Measurements from ENCODE around the gene SUPT6H. TPM values are rescaled to one million over a fixed set of nuclear protein-coding genes. Genes with fewer than 3 reads are reported as not detected.

SUPT6H gene
- total RNA-seq, 4 donors from 2014 or later = 48.3 to 81.9 (median 64.8) TPM

DNA sequence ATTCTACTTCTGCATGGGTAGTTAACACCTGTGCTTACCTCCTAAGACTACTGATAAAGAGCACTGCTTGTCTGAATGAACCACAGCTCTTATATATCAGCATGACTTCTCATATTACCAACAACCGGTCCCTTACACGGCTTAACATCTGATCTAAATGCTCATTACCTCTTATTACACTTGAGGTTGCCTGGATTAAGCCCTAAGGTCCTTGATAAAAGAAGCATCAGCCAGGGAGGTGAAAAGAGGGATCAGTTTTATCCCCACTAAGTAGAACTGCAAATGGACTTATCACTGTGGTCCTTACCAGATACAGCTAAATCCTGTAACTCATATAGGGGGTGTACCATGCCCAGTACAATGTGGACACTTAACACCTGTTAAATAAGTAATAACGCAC, 39.8 kb upstream of the SUPT6H start:
- Histone ChIP-seq H3K9me3 (no peaks in the 10 kb centered on the region), H3K36me3 (peaks cover 0 to 77% of the 10 kb centered on the region in 2 donors), H3K4me3 (no peak overlapping the region), H3K27ac (peak overlapping the region in 1 of 4 donors; percentile 84), H3K27me3 (no peaks in the 10 kb centered on the region), H3K4me1 (peaks cover 0 to 18% of the 10 kb centered on the region in 2 donors)
- intact Hi-C loops (cut with DNase I; ENCODE audit: low total_unique reads) = no loop called here
- DNase-seq (no peak), ATAC-seq (no peak)
- in situ Hi-C loops (cut with MboI; ENCODE audit: low sequenced_read_pairs in 4 of 4) = no loop called here
- TF ChIP-seq, protein P1, sequence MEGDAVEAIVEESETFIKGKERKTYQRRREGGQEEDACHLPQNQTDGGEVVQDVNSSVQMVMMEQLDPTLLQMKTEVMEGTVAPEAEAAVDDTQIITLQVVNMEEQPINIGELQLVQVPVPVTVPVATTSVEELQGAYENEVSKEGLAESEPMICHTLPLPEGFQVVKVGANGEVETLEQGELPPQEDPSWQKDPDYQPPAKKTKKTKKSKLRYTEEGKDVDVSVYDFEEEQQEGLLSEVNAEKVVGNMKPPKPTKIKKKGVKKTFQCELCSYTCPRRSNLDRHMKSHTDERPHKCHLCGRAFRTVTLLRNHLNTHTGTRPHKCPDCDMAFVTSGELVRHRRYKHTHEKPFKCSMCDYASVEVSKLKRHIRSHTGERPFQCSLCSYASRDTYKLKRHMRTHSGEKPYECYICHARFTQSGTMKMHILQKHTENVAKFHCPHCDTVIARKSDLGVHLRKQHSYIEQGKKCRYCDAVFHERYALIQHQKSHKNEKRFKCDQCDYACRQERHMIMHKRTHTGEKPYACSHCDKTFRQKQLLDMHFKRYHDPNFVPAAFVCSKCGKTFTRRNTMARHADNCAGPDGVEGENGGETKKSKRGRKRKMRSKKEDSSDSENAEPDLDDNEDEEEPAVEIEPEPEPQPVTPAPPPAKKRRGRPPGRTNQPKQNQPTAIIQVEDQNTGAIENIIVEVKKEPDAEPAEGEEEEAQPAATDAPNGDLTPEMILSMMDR (IDR thresholded peaks at IDR 0.05 in 4 of 5, conservative IDR thresholded peaks at IDR 0.05 in 1 of 5) = no peak
- TF ChIP-seq POLR2A (IDR thresholded peaks at IDR 0.05) = no peak

DNA sequence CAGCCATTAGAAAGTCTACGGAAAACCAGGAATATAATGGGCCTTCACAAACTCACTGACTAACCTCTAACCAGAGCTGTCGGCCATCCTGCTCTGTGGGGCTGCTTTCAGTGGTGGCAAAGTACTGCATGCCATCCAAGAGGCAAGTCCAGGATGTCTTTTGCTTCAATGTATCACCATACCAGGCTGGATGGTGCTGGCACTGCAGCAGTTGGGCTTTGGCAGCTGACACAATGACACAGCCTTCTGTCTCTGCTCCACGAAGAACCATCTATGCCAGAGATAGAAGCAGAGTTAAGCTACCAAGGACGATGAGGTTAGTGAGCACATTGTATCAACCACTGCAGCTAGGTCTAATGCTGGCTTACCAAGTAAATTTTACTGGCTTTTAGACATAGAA, 38.3 kb upstream of the SUPT6H start:
- ATAC-seq (peak; percentile 88 to 91), DNase-seq (peak; percentile 19 to 70)
- peak overlapping the region in 3 of 4 donors; percentile 44 to 84 (median 73) for H3K27ac ChIP-seq
- no peaks in the 10 kb centered on the region for H3K27me3 ChIP-seq
- in situ Hi-C loops (cut with MboI; ENCODE audit: low sequenced_read_pairs in 4 of 4) (no loop called here), intact Hi-C loops (cut with DNase I; ENCODE audit: low total_unique reads) (no loop called here)
- peaks cover 0 to 77% of the 10 kb centered on the region in 2 donors for H3K36me3 ChIP-seq
- TF ChIP-seq POLR2A (IDR thresholded peaks at IDR 0.05) = no peak
- TF ChIP-seq, protein P1 (IDR thresholded peaks at IDR 0.05 in 4 of 5, conservative IDR thresholded peaks at IDR 0.05 in 1 of 5) = no peak
- H3K9me3 ChIP-seq = no peaks in the 10 kb centered on the region
- peaks cover 0 to 18% of the 10 kb centered on the region in 2 donors for H3K4me1 ChIP-seq
- no peak overlapping the region for H3K4me3 ChIP-seq

DNA sequence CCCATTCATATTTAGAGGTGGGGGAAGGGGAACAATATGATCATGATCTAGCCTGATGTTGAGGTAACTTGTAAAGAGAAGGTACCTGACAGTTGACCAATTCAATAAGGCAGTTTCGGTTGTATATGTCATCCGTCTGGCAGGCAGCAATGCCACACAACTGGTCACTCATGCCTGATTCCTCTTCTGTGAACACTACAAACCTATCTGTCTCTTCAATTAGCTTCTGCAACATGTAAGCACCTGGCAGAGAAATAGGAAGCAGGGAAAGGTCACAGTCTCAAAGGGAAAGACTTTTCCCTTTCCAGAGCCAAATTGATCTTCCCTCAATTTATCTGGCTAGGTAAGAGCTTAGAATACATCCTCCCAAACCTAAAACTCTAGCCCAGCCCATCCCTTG, 37.9 kb upstream of the SUPT6H start:
- no peak overlapping the region for H3K4me3 ChIP-seq
- no peak for TF ChIP-seq POLR2A (IDR thresholded peaks at IDR 0.05)
- TF ChIP-seq, protein P1 (IDR thresholded peaks at IDR 0.05 in 4 of 5, conservative IDR thresholded peaks at IDR 0.05 in 1 of 5) = no peak
- DNase-seq (no peak), ATAC-seq (peak in 1 of 2 donors; percentile 42)
- H3K36me3 ChIP-seq = peaks cover 0 to 77% of the 10 kb centered on the region in 2 donors
- intact Hi-C loops (cut with DNase I; ENCODE audit: low total_unique reads) (no loop called here), in situ Hi-C loops (cut with MboI; ENCODE audit: low sequenced_read_pairs in 4 of 4) (no loop called here)
- peak overlapping the region in 3 of 4 donors; percentile 44 to 84 (median 73) for H3K27ac ChIP-seq
- H3K27me3 ChIP-seq = no peaks in the 10 kb centered on the region
- H3K9me3 ChIP-seq = no peaks in the 10 kb centered on the region
- peaks cover 0 to 18% of the 10 kb centered on the region in 2 donors for H3K4me1 ChIP-seq

DNA sequence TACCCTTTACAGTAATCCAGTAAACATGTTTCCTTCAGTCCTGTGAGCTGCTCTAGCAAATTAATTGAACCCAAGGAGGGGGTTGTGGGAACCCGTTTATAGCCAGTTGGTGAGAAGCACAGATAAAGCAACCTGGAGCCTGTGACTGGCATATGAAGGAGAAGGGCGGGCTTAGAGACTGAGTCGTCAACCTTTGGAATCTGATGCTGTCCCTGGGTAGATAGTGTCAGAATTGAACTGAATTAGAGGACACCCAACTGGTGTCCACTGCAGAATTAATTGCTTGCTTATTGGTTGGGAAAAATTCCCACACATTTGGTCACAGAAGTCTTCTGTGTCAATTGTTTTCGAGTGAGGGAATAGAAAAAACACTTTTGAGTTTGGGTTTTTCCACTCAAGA, 35.2 kb upstream of the SUPT6H start:
- peaks cover 0 to 77% of the 10 kb centered on the region in 2 donors for H3K36me3 ChIP-seq
- DNase-seq (no peak), ATAC-seq (no peak)
- no peak overlapping the region for H3K27ac ChIP-seq
- in situ Hi-C loops (cut with MboI; ENCODE audit: low sequenced_read_pairs in 4 of 4) = no loop called here
- no peak for TF ChIP-seq POLR2A (IDR thresholded peaks at IDR 0.05)
- TF ChIP-seq, protein P1 (IDR thresholded peaks at IDR 0.05 in 4 of 5, conservative IDR thresholded peaks at IDR 0.05 in 1 of 5) = no peak
- no peak overlapping the region for H3K4me3 ChIP-seq
- H3K9me3 ChIP-seq = no peaks in the 10 kb centered on the region
- H3K4me1 ChIP-seq = peaks cover 0 to 18% of the 10 kb centered on the region in 2 donors
- H3K27me3 ChIP-seq = no peaks in the 10 kb centered on the region
- intact Hi-C loops (cut with DNase I; ENCODE audit: low total_unique reads) = no loop called here

All from gastrocnemius medialis (tissue), 4 donors.